Neural progenitor cell (in vitro differentiated cells): ENCODE data around the gene LYRM1. TPM values are rescaled to one million over a fixed set of nuclear protein-coding genes. Genes with fewer than 3 reads are reported as not detected.

ENCODE experiments used
- DNase-seq: peaks from one replicate; pipeline ENCODE4 v3.0.0-alpha.2; 2016; ENCODE audit warnings: low spot score
- H2AFZ ChIP-seq: fragments of 200-600 bp; sonication (generic); replicated peaks from 2 replicates; pipeline ENCODE4 v1.6.1; 2016; ENCODE audit warnings: antibody characterized with exemption
- H3F3A ChIP-seq: fragments of 200-600 bp; sonication (generic); 2 replicates; pipeline ENCODE4 v1.6.1; 2016; ENCODE audit warnings: antibody characterized with exemption, low read depth
- H3K27ac ChIP-seq: fragments of 200-600 bp; sonication (generic); 2 replicates; pipeline ENCODE4 v1.5.1; 2016; ENCODE audit warnings: mild to moderate bottlenecking
- H3K27me3 ChIP-seq: fragments of 200-600 bp; sonication (generic); 2 replicates; pipeline ENCODE4 v1.6.1; 2016; ENCODE audit warnings: mild to moderate bottlenecking, moderate library complexity
- H3K36me3 ChIP-seq: fragments of 200-600 bp; sonication (generic); 2 replicates; pipeline ENCODE4 v1.5.1; 2016
- H3K4me1 ChIP-seq: fragments of 200-600 bp; sonication (generic); 2 replicates; pipeline ENCODE4 v1.6.1; 2016; ENCODE audit warnings: mixed run types
- H3K4me2 ChIP-seq: fragments of 200-600 bp; sonication (generic); 2 replicates; pipeline ENCODE4 v1.6.1; 2016
- H3K4me3 ChIP-seq: fragments of 200-600 bp; sonication (generic); 2 replicates; pipeline ENCODE4 v1.5.1; 2016
- H3K79me2 ChIP-seq: fragments of 200-600 bp; sonication (generic); 2 replicates; pipeline ENCODE4 v1.6.1; 2016; ENCODE audit warnings: low read depth
- H3K9ac ChIP-seq: fragments of 200-600 bp; sonication (generic); 2 replicates; pipeline ENCODE4 v1.6.1; 2016
- H3K9me3 ChIP-seq: fragments of 200-600 bp; sonication (generic); 2 replicates; pipeline ENCODE4 v1.5.1; 2016; ENCODE audit warnings: low read depth
- H4K20me1 ChIP-seq: fragments of 200-600 bp; sonication (generic); 2 replicates; pipeline ENCODE4 v1.6.1; 2016; ENCODE audit warnings: low read depth
- H3K27ac Mint-ChIP-seq: 3 replicates; pipeline ENCODE4 v1.8.0; 2021; ENCODE audit warnings: mixed read lengths
- H3K27me3 Mint-ChIP-seq: 2 replicates; pipeline ENCODE4 v1.8.0; 2022; ENCODE audit warnings: low read depth, mild to moderate bottlenecking, inconsistent platforms, moderate library complexity, mixed read lengths; ENCODE audit not compliant: insufficient read depth
- H3K36me3 Mint-ChIP-seq: 3 replicates; pipeline ENCODE4 v1.8.0; 2021; ENCODE audit warnings: mixed read lengths
- H3K4me1 Mint-ChIP-seq: 3 replicates; pipeline ENCODE4 v1.8.0; 2021; ENCODE audit warnings: mixed read lengths
- H3K4me3 Mint-ChIP-seq: 3 replicates; pipeline ENCODE4 v1.8.0; 2021; ENCODE audit warnings: mild to moderate bottlenecking, moderate library complexity, mixed read lengths
- H3K9me3 Mint-ChIP-seq: 3 replicates; pipeline ENCODE4 v1.8.0; 2020; ENCODE audit warnings: mixed read lengths
- CTCF ChIP-seq: fragments of 200-600 bp; sonication (generic); IDR thresholded peaks from 2 replicates; pipeline ENCODE4 v1.5.1; 2017; ENCODE audit warnings: antibody characterized with exemption, mild to moderate bottlenecking
- EZH2 ChIP-seq: fragments of 200-600 bp; sonication (generic); IDR thresholded peaks from 2 replicates; pipeline ENCODE4 v1.6.1; 2017; ENCODE audit warnings: antibody characterized with exemption, mild to moderate bottlenecking, moderate library complexity
- EZH2phosphoT487 ChIP-seq: fragments of 200-600 bp; sonication (generic); IDR thresholded peaks from 2 replicates; pipeline ENCODE4 v1.6.1; 2017; ENCODE audit warnings: antibody characterized with exemption
- total RNA-seq: library from RNA; depleted of rRNA; stranded (reverse); fragments of >200 nt; gene quantifications from 2 replicates; pipeline ENCODE4 v1.2.3, GENCODE V29; 2015; ENCODE audit warnings: low replicate concordance

The LYRM1 gene
- total RNA-seq, 1 donor from 2014 or later: 61.8 TPM

- no peaks in the 10 kb centered on the region for H3K9me3 ChIP-seq
- no peak overlapping the region for H3K4me3 ChIP-seq
- H3K36me3 ChIP-seq: no peaks in the 10 kb centered on the region
- H3F3A ChIP-seq: no peaks in the 10 kb centered on the region
- H3K27me3 ChIP-seq: no peaks in the 10 kb centered on the region
- no peak overlapping the region for H2AFZ ChIP-seq
- peaks cover 2% of the 10 kb centered on the region for H3K36me3 Mint-ChIP-seq
- H3K9me3 Mint-ChIP-seq: no peaks in the 10 kb centered on the region
- TF ChIP-seq CTCF (no peak), EZH2 (no peak), EZH2phosphoT487 (no peak)
- H3K4me1 ChIP-seq: no peaks in the 10 kb centered on the region
- no peak for DNase-seq
- H3K4me2 ChIP-seq: no peak overlapping the region
- H3K4me3 Mint-ChIP-seq: no peak overlapping the region
- H3K27ac ChIP-seq: no peak overlapping the region
- H3K4me1 Mint-ChIP-seq: peaks cover 6% of the 10 kb centered on the region
- H3K9ac ChIP-seq: no peak overlapping the region
- peaks cover 2% of the 10 kb centered on the region for H3K27me3 Mint-ChIP-seq
- H3K27ac Mint-ChIP-seq: peak overlapping the region; percentile 57
- H3K79me2 ChIP-seq: no peaks in the 10 kb centered on the region
- no peaks in the 10 kb centered on the region for H4K20me1 ChIP-seq
These were observed 30.6 kb downstream of the LYRM1 start for GRCh38 chr16:20931066-20931600.

DNA sequence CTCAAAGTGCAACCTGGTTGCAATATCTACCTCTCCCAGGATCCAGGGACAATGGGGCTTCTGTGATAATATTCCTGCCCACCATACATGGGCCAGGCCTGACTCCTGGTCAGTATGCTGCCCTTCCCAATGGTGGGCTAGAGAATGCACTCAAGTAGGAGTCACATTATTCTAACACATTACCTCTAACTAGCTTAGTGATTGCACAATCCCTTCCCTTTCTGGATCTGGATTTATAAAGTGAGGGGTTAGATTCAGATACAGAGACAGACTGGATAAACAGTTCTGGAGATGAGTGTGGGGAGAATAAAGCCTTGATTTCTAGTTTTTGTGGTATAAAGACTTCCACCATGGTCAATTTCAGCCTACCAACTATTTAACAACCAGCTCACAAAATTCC is 33.0 kb downstream of the LYRM1 start:
- no peaks in the 10 kb centered on the region for H3K36me3 ChIP-seq

DNA sequence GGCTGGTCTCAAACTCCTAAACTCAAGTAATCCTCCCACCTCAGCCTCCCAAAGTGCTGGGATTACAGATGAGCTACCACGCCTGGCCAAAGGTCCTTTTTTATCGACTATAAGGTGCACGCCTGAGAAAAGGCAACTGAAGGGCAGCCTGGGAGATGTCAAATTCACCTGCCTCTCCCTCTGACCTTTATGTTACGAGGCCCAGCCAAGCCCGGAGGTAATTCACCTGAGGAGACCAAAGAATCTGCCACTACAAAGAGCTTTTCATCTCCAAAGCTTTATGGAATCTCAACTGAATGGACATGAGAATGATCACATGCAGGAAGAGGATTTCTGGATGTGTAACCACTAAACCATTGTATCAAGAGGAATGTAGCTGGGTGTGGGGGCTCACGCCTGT is 37.2 kb downstream of the LYRM1 start:
- H3K36me3 ChIP-seq: no peaks in the 10 kb centered on the region
- no peaks in the 10 kb centered on the region for H4K20me1 ChIP-seq
- no peak for DNase-seq
- H3K4me3 Mint-ChIP-seq: no peak overlapping the region
- no peak overlapping the region for H3K4me3 ChIP-seq
- no peaks in the 10 kb centered on the region for H3K79me2 ChIP-seq
- no peaks in the 10 kb centered on the region for H3K36me3 Mint-ChIP-seq
- H3F3A ChIP-seq: no peaks in the 10 kb centered on the region
- TF ChIP-seq EZH2phosphoT487 (no peak), EZH2 (no peak), CTCF (no peak)
- no peak overlapping the region for H3K27ac ChIP-seq
- no peaks in the 10 kb centered on the region for H3K9me3 ChIP-seq
- no peaks in the 10 kb centered on the region for H3K4me1 ChIP-seq
- no peak overlapping the region for H3K9ac ChIP-seq
- H3K27ac Mint-ChIP-seq: no peak overlapping the region
- H3K27me3 ChIP-seq: no peaks in the 10 kb centered on the region
- peaks cover 9% of the 10 kb centered on the region for H3K27me3 Mint-ChIP-seq
- no peak overlapping the region for H3K4me2 ChIP-seq
- no peaks in the 10 kb centered on the region for H3K4me1 Mint-ChIP-seq
- H3K9me3 Mint-ChIP-seq: no peaks in the 10 kb centered on the region
- no peak overlapping the region for H2AFZ ChIP-seq

More for the DNA sequence above, 33.0 kb downstream of the LYRM1 start:
- H3K4me3 Mint-ChIP-seq: no peak overlapping the region
- DNase-seq: no peak
- H3K9ac ChIP-seq: no peak overlapping the region
- H3K4me2 ChIP-seq: no peak overlapping the region
- no peaks in the 10 kb centered on the region for H4K20me1 ChIP-seq
- peaks cover 6% of the 10 kb centered on the region for H3K4me1 Mint-ChIP-seq
- no peak overlapping the region for H3K4me3 ChIP-seq
- no peaks in the 10 kb centered on the region for H3K9me3 ChIP-seq
- H3K27ac Mint-ChIP-seq: no peak overlapping the region
- H3K4me1 ChIP-seq: no peaks in the 10 kb centered on the region
- H3K9me3 Mint-ChIP-seq: no peaks in the 10 kb centered on the region
- no peaks in the 10 kb centered on the region for H3K79me2 ChIP-seq
- no peaks in the 10 kb centered on the region for H3K36me3 Mint-ChIP-seq
- no peak overlapping the region for H2AFZ ChIP-seq
- TF ChIP-seq EZH2: no peak
- H3K27me3 ChIP-seq: no peaks in the 10 kb centered on the region
- no peaks in the 10 kb centered on the region for H3F3A ChIP-seq
- peaks cover 5% of the 10 kb centered on the region for H3K27me3 Mint-ChIP-seq
- no peak overlapping the region for H3K27ac ChIP-seq

- no peak for DNase-seq
- no peak overlapping the region for H3K4me3 ChIP-seq
- peaks cover 9% of the 10 kb centered on the region for H3K27me3 Mint-ChIP-seq
These were observed 37.9 kb downstream of the LYRM1 start for GRCh38 chr16:20938426-20938825.

More at GRCh38 chr16:20938426-20938825, 37.9 kb downstream of the LYRM1 start:
- Histone ChIP-seq H3K79me2 (no peaks in the 10 kb centered on the region), H3K27me3 (no peaks in the 10 kb centered on the region), H3K4me2 (no peak overlapping the region), H4K20me1 (no peaks in the 10 kb centered on the region), H2AFZ (no peak overlapping the region), H3K9me3 (no peaks in the 10 kb centered on the region), H3K9ac (no peak overlapping the region), H3K36me3 (no peaks in the 10 kb centered on the region), H3K4me1 (no peaks in the 10 kb centered on the region), H3K27ac (no peak overlapping the region), H3F3A (no peaks in the 10 kb centered on the region)
- Mint-ChIP-seq H3K9me3 (no peaks in the 10 kb centered on the region), H3K4me1 (no peaks in the 10 kb centered on the region), H3K36me3 (no peaks in the 10 kb centered on the region), H3K4me3 (peak overlapping the region; percentile 24), H3K27ac (no peak overlapping the region)
- TF ChIP-seq CTCF (no peak), EZH2phosphoT487 (no peak), EZH2 (no peak)
